K562 (cell line): ENCODE measurements around the gene BLTP3B. TPM values are rescaled to one million over a fixed set of nuclear protein-coding genes. Genes with fewer than 3 reads are reported as not detected.

Experiments used
- ATAC-seq: fragments of 200-7000 bp; cut with Tn5 transposase; 3 replicates; pipeline ENCODE4 v1.9.1; 2020; ENCODE audit warnings: moderate library complexity
- BruUV-seq: library from RNA; stranded (reverse); fragments of 400-500 nt; replicated peaks from 2 replicates; lab custom pipeline; 2021; lab: Mats Ljungman, UMichigan
- CTCF ChIA-PET: fragments of 300-600 bp; formaldehyde crosslinking; extraction: SDS; loops from one replicate; lab custom pipeline; 2021; ENCODE audit warnings: low intra/inter-chr PET ratio; lab: Yijun Ruan, JAX
- POLR2A ChIA-PET: fragments of 300-600, 350-650 bp; sonication (Branson Sonifier 250); formaldehyde crosslinking; extraction: SDS; loops from one replicate; lab custom pipeline; 2021; ENCODE audit warnings: antibody characterized with exemption, inconsistent platforms; lab: Yijun Ruan, JAX
- DNase-seq, 4 experiments: peaks; one replicate each; pipeline versions ENCODE4 v3.0.0 to v3.0.0-alpha.2; 2011 to 2018; ENCODE audit warnings: low spot score in 3 of 4, mixed read lengths in 3 of 4; ENCODE audit errors: extremely low read depth in 1 of 4
- FAIRE-seq: peaks from 2 replicates; lab custom pipeline; 2011; peaks lifted over from hg19 to GRCh38; lab: Jason Lieb, UNC
- H2AFZ ChIP-seq: 2 replicates; pipeline ENCODE4 v1.6.0; 2011; ENCODE audit warnings: low read depth, low read length, control low read depth, inconsistent platforms
- H3K27ac ChIP-seq: fragments of 200-600 bp; 3 replicates; pipeline ENCODE4 v1.8.0; 2011; ENCODE audit warnings: low read depth, mild to moderate bottlenecking, control low read depth, inconsistent platforms, low read length, moderate library complexity, mixed read lengths; ENCODE audit errors: extremely low read depth
- H3K27me3 ChIP-seq, 2 experiments: fragments of 300-600 bp in 1 of 2; 2 replicates in 1 of 2; 3 replicates in 1 of 2; pipeline versions ENCODE4 v1.6.0 to v1.8.0; 2011; ENCODE audit warnings: inconsistent platforms in 2 of 2, low read length in 2 of 2, mild to moderate bottlenecking in 1 of 2, mixed read lengths in 1 of 2, moderate library complexity in 1 of 2; ENCODE audit not compliant: control insufficient read depth in 2 of 2, insufficient read depth in 2 of 2
- H3K36me3 ChIP-seq: fragments of 300-600 bp; 3 replicates; pipeline ENCODE4 v1.8.0; 2011; ENCODE audit warnings: mild to moderate bottlenecking, low read length, inconsistent platforms; ENCODE audit not compliant: control insufficient read depth, insufficient read depth
- H3K4me1 ChIP-seq, 2 experiments: fragments of 200-600 bp in 1 of 2; replicated peaks in 1 of 2; 2 replicates in 1 of 2; 3 replicates in 1 of 2; pipeline versions ENCODE4 v1.5.1 to v1.8.0; 2011; ENCODE audit warnings: inconsistent platforms in 2 of 2, low read length in 2 of 2, mild to moderate bottlenecking in 1 of 2, mixed read lengths in 1 of 2, moderate library complexity in 1 of 2; ENCODE audit not compliant: control insufficient read depth in 2 of 2, insufficient read depth in 2 of 2
- H3K4me2 ChIP-seq: 2 replicates; pipeline ENCODE4 v1.6.1; 2011; ENCODE audit warnings: low read length, control low read depth, inconsistent platforms, mixed read lengths; ENCODE audit not compliant: insufficient read depth
- H3K4me3 ChIP-seq: fragments of 200-600 bp; sonication (generic), shearing (Covaris generic); 2 replicates; pipeline ENCODE4 v1.5.1; 2016; ENCODE audit warnings: control low read depth, inconsistent platforms
- H3K79me2 ChIP-seq: fragments of 200-600 bp; 3 replicates; pipeline ENCODE4 v1.8.0; 2011; ENCODE audit warnings: low read length, inconsistent platforms; ENCODE audit not compliant: control insufficient read depth, insufficient read depth
- H3K9ac ChIP-seq, 2 experiments: 2 replicates each; pipeline versions ENCODE4 v1.6.0 to v1.6.1; 2011; ENCODE audit warnings: low read depth in 2 of 2, low read length in 2 of 2, control low read depth in 1 of 2, inconsistent platforms in 1 of 2, mild to moderate bottlenecking in 1 of 2, mixed read lengths in 1 of 2; ENCODE audit not compliant: insufficient read depth in 1 of 2
- H3K9me1 ChIP-seq: one replicate; pipeline ENCODE4 v1.6.0; 2011; ENCODE audit warnings: inconsistent platforms, mild to moderate bottlenecking, low read length, moderate library complexity; ENCODE audit not compliant: control insufficient read depth, insufficient read depth
- H3K9me3 ChIP-seq: replicated peaks from 2 replicates; pipeline ENCODE4 v1.5.1; 2011; ENCODE audit warnings: low read depth, low read length, inconsistent platforms; ENCODE audit not compliant: control insufficient read depth, insufficient read depth
- H4K20me1 ChIP-seq: replicated peaks from 2 replicates; pipeline ENCODE4 v1.6.1; 2011; ENCODE audit warnings: low read length, inconsistent platforms, mixed read lengths; ENCODE audit not compliant: control insufficient read depth, insufficient read depth
- CHD1 ChIP-seq: fragments of 200-600 bp; sonication (generic); IDR thresholded peaks from one replicate; pipeline ENCODE4 v1.6.1; 2012; ENCODE audit warnings: mild to moderate bottlenecking, moderate library complexity, low read length, inconsistent platforms
- CREB1 ChIP-seq, 2 experiments: sonication (generic) in 1 of 2; formaldehyde crosslinking in 1 of 2; IDR thresholded peaks; 2 replicates each; pipeline versions ENCODE4 v1.6.1 to v1.8.0; 2012 to 2022; ENCODE audit warnings: inconsistent platforms in 1 of 2, mild to moderate bottlenecking in 1 of 2, missing genetic modification reagents in 1 of 2, moderate library complexity in 1 of 2
- FOXA3 ChIP-seq, 2 experiments: fragments of 450-650 bp in 1 of 2; sonication (generic) in 1 of 2; formaldehyde crosslinking; IDR thresholded peaks in 1 of 2; conservative IDR thresholded peaks in 1 of 2; 2 replicates each; pipeline versions ENCODE4 v1.4.0 to v1.8.0; 2020 to 2022; ENCODE audit warnings: mild to moderate bottlenecking in 2 of 2, missing genetic modification reagents in 1 of 2
- NCOA2 ChIP-seq, 2 experiments: fragments of 450-650 bp; IDR thresholded peaks; 2 replicates each; pipeline ENCODE4 v1.6.1; 2018; ENCODE audit warnings: mild to moderate bottlenecking in 2 of 2, moderate library complexity in 1 of 2; ENCODE audit not compliant: partially characterized antibody in 2 of 2
- SPI1 ChIP-seq: IDR thresholded peaks from 2 replicates; pipeline ENCODE4 v1.6.1; 2011; ENCODE audit warnings: low read depth, low read length, control low read depth, borderline replicate concordance
- SRSF7 ChIP-seq: fragments of 200-400 bp; formaldehyde crosslinking; optimal IDR thresholded peaks from 2 replicates; pipeline ENCODE3; 2017; ENCODE audit warnings: mild to moderate bottlenecking, low read depth, low read length
- TAF9B ChIP-seq: fragments of 450-650 bp; IDR thresholded peaks from 2 replicates; pipeline ENCODE4 v1.6.1; 2018; ENCODE audit warnings: mild to moderate bottlenecking; ENCODE audit not compliant: partially characterized antibody
- WGBS: fragments of 100-300 bp; shearing (Covaris generic); methylation state at CpG from one replicate; pipeline ENCODE4 v1.1.6; 2016; ENCODE audit warnings: low coverage, mixed read lengths; ENCODE audit not compliant: insufficient coverage; ENCODE audit errors: missing lambda C conversion rate; 5-methylcytosine and 5-hydroxymethylcytosine counted together
- in situ Hi-C: fragments of 300-500 bp; cut with MboI; formaldehyde crosslinking; loops from 4 replicates; pipeline ENCODE4 v1.15.0; 2018; ENCODE audit warnings: inconsistent platforms, mixed read lengths
- intact Hi-C: fragments of 100-400 bp; cut with micrococcal nuclease; formaldehyde crosslinking; loops from 2 replicates; pipeline ENCODE4 v1.14.2; 2022
- polyA plus RNA-seq, 8 experiments: library from polyadenylated mRNA; depleted of rRNA in 4 of 8; stranded (reverse) in 5 of 8; unstranded in 3 of 8; fragments of >200 nt; fragmentation: Nextera tagmentation in 2 of 8; fragmentation: Illumina TruSeq in 1 of 8; extraction: Ambion mirVana in 2 of 8; extraction: Trizol in 1 of 8; gene quantifications; 2 replicates each; pipeline versions ENCODE4 v1.2.1 to v1.2.3, GENCODE V29; 2011 to 2014; ENCODE audit warnings: inconsistent platforms in 1 of 8, missing spikeins in 1 of 8
- total RNA-seq, 7 experiments: library from RNA; depleted of rRNA in 6 of 7; stranded (reverse); fragments of >200 nt in 6 of 7; fragmentation: Illumina TruSeq in 2 of 7; extraction: Trizol in 2 of 7; gene quantifications; 2 replicates each; pipeline versions ENCODE4 v1.2.1 to v1.2.3, GENCODE V29; 2011 to 2021; ENCODE audit warnings: low replicate concordance in 1 of 7
- TF ChIP-seq, protein P1 (sequence below), 2 experiments: fragments of 250-450 bp in 1 of 2; fragments of 450-650 bp in 1 of 2; sonication (Bioruptor Pico) in 1 of 2; IDR thresholded peaks; 2 replicates each; pipeline versions ENCODE4 v1.6.1 to v1.8.0; 2016 to 2021; ENCODE audit warnings: mild to moderate bottlenecking in 2 of 2, moderate library complexity in 2 of 2, missing compliant biosample characterization in 1 of 2, missing genetic modification characterization in 1 of 2
- TF ChIP-seq, protein P2 (sequence below): fragments of 250-450 bp; sonication (Bioruptor Pico); IDR thresholded peaks from 2 replicates; pipeline ENCODE4 v1.4.0; 2020

The BLTP3B gene
- total and polyA plus RNA-seq, 9 of the 15 experiments (the other 6 are each of a cell fraction or from before 2014, with no cell fraction given): 3.9 to 27.4 (median 19.7) TPM

DNA sequence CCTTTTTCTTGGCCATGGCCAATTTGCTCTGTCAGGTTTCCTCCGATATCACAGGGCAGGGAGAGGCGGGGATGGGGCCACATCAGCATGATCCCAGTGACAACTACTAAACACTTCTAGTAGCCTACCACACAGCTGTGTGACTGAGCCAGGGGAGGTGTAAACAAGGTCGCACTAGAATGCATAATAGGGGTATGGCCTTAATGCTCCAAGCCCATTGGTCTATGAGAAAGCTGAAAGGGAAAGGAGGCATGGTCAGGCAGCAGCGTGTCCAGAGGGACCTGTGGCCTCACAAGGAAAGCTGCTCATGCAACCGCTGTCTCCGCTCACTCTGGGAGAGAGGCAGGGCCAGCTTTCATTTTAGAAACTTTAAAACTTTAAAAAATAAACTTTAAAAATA, 30.4 kb upstream of the BLTP3B start:
- FAIRE-seq (no peak), ATAC-seq (peak; percentile 54), DNase-seq (no peak)
- ChIA-PET CTCF (no interaction called here), POLR2A (interaction anchor here (1.5 to 1.8 kb wide), 3 partner anchors 9 to 27 kb away, joined by 4 to 10 read pairs (median 4); partner anchors contain the start of gene ACTR6)
- intact Hi-C loops (no loop called here), in situ Hi-C loops (no loop called here)
- Histone ChIP-seq H3K79me2 (no peaks in the 10 kb centered on the region), H3K4me1 (peaks cover 0 to 5% of the 10 kb centered on the region in 2 experiments; a peak in 1 of 5 replicates), H3K9me1 (no peaks in the 10 kb centered on the region), H4K20me1 (no peaks in the 10 kb centered on the region), H3K9ac (peak overlapping the region in 1 of 2 experiments; percentile 64; a peak in 1 of 4 replicates), H3K4me3 (no peak overlapping the region), H3K4me2 (no peak overlapping the region), H3K9me3 (no peaks in the 10 kb centered on the region), H3K27ac (no peak overlapping the region), H3K36me3 (peaks cover 7% of the 10 kb centered on the region; the same call in 1 of the 3 replicates), H2AFZ (no peak overlapping the region), H3K27me3 (no peaks in the 10 kb centered on the region)
- TF ChIP-seq TAF9B (no peak), CHD1 (no peak), NCOA2 (IDR thresholded peaks at IDR 0.05; ENCODE audit: partially characterized antibody in 2 of 2) (no peak), SRSF7 (no peak), CREB1 (IDR thresholded peaks at IDR 0.05) (no peak), CREB1 (CRISPR knock-in tag; IDR thresholded peaks at IDR 0.05) (no peak), SPI1 (no peak), FOXA3 (CRISPR knock-in tag; conservative IDR thresholded peaks at IDR 0.05 in 1 of 2, IDR thresholded peaks at IDR 0.05 in 1 of 2) (no peak)
- TF ChIP-seq, protein P1, sequence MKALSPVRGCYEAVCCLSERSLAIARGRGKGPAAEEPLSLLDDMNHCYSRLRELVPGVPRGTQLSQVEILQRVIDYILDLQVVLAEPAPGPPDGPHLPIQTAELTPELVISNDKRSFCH (CRISPR knock-in tag; IDR thresholded peaks at IDR 0.05): no peak
- TF ChIP-seq, protein P1 (tag; IDR thresholded peaks at IDR 0.05): no peak
- TF ChIP-seq, protein P2, sequence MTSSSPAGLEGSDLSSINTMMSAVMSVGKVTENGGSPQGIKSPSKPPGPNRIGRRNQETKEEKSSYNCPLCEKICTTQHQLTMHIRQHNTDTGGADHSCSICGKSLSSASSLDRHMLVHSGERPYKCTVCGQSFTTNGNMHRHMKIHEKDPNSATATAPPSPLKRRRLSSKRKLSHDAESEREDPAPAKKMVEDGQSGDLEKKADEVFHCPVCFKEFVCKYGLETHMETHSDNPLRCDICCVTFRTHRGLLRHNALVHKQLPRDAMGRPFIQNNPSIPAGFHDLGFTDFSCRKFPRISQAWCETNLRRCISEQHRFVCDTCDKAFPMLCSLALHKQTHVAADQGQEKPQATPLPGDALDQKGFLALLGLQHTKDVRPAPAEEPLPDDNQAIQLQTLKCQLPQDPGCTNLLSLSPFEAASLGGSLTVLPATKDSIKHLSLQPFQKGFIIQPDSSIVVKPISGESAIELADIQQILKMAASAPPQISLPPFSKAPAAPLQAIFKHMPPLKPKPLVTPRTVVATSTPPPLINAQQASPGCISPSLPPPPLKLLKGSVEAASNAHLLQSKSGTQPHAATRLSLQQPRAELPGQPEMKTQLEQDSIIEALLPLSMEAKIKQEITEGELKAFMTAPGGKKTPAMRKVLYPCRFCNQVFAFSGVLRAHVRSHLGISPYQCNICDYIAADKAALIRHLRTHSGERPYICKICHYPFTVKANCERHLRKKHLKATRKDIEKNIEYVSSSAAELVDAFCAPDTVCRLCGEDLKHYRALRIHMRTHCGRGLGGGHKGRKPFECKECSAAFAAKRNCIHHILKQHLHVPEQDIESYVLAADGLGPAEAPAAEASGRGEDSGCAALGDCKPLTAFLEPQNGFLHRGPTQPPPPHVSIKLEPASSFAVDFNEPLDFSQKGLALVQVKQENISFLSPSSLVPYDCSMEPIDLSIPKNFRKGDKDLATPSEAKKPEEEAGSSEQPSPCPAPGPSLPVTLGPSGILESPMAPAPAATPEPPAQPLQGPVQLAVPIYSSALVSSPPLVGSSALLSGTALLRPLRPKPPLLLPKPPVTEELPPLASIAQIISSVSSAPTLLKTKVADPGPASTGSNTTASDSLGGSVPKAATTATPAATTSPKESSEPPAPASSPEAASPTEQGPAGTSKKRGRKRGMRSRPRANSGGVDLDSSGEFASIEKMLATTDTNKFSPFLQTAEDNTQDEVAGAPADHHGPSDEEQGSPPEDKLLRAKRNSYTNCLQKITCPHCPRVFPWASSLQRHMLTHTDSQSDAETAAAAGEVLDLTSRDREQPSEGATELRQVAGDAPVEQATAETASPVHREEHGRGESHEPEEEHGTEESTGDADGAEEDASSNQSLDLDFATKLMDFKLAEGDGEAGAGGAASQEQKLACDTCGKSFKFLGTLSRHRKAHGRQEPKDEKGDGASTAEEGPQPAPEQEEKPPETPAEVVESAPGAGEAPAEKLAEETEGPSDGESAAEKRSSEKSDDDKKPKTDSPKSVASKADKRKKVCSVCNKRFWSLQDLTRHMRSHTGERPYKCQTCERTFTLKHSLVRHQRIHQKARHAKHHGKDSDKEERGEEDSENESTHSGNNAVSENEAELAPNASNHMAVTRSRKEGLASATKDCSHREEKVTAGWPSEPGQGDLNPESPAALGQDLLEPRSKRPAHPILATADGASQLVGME (CRISPR knock-in tag): no peak
- WGBS: 73% methylated on average over 5 of the region's 6 CpGs
- no TSS peak for BruUV-seq
